HG03064 (cell line): ENCODE data around the gene TPCN2.

Source experiments
- ATAC-seq: cut with Tn5 transposase; IDR thresholded peaks from one replicate; pipeline ENCODE4 v1.9.1; 2021; ENCODE audit warnings: low read depth; ENCODE audit not compliant: unreplicated experiment

TPCN2 gene

DNA sequence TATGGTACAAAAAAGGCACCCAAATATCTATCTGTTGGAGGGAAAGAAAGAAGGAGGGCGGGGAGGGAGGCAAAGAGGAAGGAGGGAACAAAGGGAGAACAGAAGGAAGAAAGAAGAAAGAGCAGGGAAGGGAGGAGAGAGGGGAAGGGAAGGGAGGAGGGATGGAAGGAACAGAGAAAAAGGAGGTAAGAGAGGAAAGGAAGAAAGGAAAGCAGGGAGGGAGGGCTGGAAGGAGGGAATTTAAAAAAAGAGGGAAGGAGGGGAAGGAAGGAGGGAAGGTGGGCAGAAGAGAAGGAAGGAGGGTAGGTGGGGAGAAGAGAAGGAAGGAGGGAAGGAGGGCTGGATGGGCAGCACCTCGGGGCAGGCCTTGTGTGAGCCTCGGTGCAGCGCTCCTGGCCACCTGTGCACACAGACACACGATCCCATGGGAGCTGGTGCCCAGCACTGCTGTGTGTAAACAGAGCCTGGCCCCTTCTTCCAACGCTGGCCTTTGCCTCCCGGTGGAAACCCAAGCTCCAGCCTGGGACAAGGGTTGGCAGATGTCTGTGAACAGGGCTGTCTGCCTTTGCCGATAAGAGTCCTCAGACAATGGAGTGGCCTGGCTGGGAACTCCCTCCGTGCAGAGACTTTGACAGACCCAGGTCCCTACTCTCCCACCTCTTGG is 130.2 kb downstream of the TPCN2 start:
- ATAC-seq, result no peak

DNA sequence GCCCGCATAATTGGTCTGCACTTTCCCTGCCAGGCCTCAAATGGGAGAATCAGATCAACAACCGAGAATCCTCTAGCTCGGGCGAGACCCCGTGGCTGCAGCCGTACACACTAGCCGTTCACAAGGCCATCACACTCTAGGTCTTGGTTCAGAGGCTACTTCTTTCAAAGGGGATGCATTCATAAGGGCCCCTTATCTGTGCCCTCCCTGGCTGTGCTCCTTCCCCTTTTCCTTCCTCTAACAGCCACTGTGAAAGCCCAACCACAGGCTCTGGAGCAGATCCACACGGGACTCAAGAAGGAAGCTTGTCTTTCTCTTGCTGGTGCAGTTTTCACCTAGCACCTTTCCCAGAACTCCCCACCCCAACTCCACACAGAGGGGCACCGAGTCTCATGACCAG is 131.5 kb downstream of the TPCN2 start:
- ATAC-seq, result no peak

DNA sequence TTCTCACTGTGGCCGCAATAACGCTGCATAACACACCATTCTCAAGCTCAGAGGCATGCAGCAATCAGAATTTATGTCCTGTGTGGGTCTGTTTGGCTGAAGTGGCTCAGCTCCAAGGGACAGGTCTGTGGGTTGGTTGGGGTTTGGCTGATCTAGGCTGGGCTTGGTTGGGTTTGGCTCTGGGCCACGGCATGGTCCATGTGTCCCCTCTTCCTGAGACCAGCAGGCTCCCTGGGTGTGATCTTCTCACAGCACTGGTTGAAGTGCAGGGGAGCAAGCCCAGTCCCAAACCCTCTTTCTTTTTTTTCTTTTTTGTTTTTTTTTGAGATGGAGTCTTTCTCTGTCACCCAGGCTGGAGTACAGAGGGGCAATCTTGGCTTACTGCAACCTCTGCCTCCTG is 132.0 kb downstream of the TPCN2 start:
- no peak for ATAC-seq

DNA sequence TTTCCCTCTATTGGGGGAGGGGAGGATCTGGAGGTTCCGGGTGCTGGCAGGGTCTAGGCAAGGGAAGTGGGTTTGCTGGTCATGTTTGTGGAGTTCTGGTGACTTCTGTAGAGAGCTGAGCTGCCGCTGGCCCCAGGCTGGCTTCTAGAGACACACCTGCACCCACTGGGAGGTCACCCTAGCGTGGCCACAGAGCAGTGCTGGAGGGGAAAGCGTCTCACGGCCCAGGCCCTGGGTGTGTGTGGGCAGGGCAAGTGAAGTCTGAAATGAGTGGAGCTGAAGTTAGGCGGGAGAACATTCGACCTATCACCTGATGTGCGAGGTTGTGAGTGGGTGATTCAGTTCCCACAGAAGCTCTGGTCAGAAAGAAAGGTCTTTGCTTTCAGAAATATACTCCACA is 134.9 kb downstream of the TPCN2 start:
- ATAC-seq, result no peak
